H1 (cell line): Measurements from ENCODE around the gene DLGAP3. TPM values are rescaled to one million over a fixed set of nuclear protein-coding genes. Genes with fewer than 3 reads are reported as not detected.

ENCODE experiments used
- CTBP2 ChIP-seq: IDR thresholded peaks from 2 replicates; pipeline ENCODE4 v1.7.0; 2011; ENCODE audit warnings: borderline replicate concordance, mild to moderate bottlenecking, moderate library complexity, mixed read lengths, low read length; ENCODE audit not compliant: insufficient read depth, insufficient read length
- POU5F1 ChIP-seq: IDR thresholded peaks from 2 replicates; pipeline ENCODE4 v1.6.1; 2011; ENCODE audit warnings: low read depth, mild to moderate bottlenecking, low read length, moderate library complexity
- YY1 ChIP-seq: IDR thresholded peaks from 2 replicates; pipeline ENCODE4 v1.6.1; 2011; ENCODE audit warnings: low read depth, mild to moderate bottlenecking, low read length
- polyA plus RNA-seq, 7 experiments: library from polyadenylated mRNA; depleted of rRNA in 3 of 7; stranded (reverse) in 5 of 7; unstranded in 2 of 7; fragments of >200 nt in 5 of 7; fragments of 200-250 nt in 2 of 7; gene quantifications; 1 replicate in 5 of 7; 2 replicates in 1 of 7; 4 replicates in 1 of 7; pipeline versions ENCODE4 v1.2.1 to v1.2.3, GENCODE V29; 2011 to 2013; ENCODE audit warnings: missing spikeins in 2 of 7, mixed read lengths in 2 of 7
- total RNA-seq: library from RNA; stranded (reverse); fragmentation: NEBNext Ultra II Directional; extraction: Animal tissue kit (Norgen Biotek cat#: 25700); gene quantifications from 2 replicates; pipeline ENCODE4 v1.2.1, GENCODE V29; 2021
- TF ChIP-seq, protein P1 (sequence below): fragments of 300-600 bp; sonication (generic); IDR thresholded peaks from 2 replicates; pipeline ENCODE4 v1.7.1; 2012; ENCODE audit warnings: low read length, moderate library complexity, mild to moderate bottlenecking, inconsistent platforms; ENCODE audit not compliant: insufficient replicate concordance

Gene DLGAP3
- total and polyA plus RNA-seq, 2 of the 8 experiments (the other 6 are each of a cell fraction or from before 2014, with no cell fraction given) = 3.8 to 13.2 TPM

DNA sequence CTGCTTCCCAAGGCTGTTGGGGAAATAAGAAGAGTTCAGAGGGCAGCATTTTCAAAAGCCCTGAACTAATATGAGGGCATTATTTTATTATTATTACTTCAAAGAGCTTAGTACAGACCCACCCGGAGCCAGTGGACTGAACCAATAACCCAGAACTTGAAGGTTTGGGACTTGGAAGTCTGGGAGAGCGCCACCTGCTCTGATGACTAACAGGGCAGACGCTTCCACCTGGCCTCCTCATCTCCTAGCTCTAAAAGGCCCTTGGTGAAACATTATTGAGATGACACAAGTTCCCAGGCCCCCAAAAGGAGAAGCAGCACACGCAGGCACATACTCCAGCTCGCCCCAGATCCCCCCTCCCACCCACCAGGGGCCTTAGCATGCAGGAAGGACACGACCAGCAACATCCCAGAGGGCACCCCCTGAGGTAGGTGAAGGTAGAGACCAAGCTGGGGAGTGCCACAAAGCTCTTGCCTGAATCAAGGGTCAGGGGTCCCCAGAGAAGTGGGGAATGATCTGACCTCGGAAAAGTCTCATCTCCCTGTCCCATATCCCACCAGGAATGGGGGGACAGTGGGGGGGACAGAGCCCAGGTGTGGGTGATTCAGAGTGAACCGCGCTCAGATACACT lies 1.3 kb downstream of the DLGAP3 start (continued):
- TF ChIP-seq, protein P1, sequence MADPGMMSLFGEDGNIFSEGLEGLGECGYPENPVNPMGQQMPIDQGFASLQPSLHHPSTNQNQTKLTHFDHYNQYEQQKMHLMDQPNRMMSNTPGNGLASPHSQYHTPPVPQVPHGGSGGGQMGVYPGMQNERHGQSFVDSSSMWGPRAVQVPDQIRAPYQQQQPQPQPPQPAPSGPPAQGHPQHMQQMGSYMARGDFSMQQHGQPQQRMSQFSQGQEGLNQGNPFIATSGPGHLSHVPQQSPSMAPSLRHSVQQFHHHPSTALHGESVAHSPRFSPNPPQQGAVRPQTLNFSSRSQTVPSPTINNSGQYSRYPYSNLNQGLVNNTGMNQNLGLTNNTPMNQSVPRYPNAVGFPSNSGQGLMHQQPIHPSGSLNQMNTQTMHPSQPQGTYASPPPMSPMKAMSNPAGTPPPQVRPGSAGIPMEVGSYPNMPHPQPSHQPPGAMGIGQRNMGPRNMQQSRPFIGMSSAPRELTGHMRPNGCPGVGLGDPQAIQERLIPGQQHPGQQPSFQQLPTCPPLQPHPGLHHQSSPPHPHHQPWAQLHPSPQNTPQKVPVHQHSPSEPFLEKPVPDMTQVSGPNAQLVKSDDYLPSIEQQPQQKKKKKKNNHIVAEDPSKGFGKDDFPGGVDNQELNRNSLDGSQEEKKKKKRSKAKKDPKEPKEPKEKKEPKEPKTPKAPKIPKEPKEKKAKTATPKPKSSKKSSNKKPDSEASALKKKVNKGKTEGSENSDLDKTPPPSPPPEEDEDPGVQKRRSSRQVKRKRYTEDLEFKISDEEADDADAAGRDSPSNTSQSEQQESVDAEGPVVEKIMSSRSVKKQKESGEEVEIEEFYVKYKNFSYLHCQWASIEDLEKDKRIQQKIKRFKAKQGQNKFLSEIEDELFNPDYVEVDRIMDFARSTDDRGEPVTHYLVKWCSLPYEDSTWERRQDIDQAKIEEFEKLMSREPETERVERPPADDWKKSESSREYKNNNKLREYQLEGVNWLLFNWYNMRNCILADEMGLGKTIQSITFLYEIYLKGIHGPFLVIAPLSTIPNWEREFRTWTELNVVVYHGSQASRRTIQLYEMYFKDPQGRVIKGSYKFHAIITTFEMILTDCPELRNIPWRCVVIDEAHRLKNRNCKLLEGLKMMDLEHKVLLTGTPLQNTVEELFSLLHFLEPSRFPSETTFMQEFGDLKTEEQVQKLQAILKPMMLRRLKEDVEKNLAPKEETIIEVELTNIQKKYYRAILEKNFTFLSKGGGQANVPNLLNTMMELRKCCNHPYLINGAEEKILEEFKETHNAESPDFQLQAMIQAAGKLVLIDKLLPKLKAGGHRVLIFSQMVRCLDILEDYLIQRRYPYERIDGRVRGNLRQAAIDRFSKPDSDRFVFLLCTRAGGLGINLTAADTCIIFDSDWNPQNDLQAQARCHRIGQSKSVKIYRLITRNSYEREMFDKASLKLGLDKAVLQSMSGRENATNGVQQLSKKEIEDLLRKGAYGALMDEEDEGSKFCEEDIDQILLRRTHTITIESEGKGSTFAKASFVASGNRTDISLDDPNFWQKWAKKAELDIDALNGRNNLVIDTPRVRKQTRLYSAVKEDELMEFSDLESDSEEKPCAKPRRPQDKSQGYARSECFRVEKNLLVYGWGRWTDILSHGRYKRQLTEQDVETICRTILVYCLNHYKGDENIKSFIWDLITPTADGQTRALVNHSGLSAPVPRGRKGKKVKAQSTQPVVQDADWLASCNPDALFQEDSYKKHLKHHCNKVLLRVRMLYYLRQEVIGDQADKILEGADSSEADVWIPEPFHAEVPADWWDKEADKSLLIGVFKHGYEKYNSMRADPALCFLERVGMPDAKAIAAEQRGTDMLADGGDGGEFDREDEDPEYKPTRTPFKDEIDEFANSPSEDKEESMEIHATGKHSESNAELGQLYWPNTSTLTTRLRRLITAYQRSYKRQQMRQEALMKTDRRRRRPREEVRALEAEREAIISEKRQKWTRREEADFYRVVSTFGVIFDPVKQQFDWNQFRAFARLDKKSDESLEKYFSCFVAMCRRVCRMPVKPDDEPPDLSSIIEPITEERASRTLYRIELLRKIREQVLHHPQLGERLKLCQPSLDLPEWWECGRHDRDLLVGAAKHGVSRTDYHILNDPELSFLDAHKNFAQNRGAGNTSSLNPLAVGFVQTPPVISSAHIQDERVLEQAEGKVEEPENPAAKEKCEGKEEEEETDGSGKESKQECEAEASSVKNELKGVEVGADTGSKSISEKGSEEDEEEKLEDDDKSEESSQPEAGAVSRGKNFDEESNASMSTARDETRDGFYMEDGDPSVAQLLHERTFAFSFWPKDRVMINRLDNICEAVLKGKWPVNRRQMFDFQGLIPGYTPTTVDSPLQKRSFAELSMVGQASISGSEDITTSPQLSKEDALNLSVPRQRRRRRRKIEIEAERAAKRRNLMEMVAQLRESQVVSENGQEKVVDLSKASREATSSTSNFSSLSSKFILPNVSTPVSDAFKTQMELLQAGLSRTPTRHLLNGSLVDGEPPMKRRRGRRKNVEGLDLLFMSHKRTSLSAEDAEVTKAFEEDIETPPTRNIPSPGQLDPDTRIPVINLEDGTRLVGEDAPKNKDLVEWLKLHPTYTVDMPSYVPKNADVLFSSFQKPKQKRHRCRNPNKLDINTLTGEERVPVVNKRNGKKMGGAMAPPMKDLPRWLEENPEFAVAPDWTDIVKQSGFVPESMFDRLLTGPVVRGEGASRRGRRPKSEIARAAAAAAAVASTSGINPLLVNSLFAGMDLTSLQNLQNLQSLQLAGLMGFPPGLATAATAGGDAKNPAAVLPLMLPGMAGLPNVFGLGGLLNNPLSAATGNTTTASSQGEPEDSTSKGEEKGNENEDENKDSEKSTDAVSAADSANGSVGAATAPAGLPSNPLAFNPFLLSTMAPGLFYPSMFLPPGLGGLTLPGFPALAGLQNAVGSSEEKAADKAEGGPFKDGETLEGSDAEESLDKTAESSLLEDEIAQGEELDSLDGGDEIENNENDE = no peak
- TF ChIP-seq YY1 = no peak
- TF ChIP-seq POU5F1 = no peak
- no peak for TF ChIP-seq CTBP2
